ENCODE results near the gene SLC34A1.
A peak's percentile ranks its signal among the peaks of the same experiment; 100 is the strongest.

The SLC34A1 gene

GRCh38 chr5:177389241-177390169 is 5.3 kb downstream of the SLC34A1 start:
- DNase-seq: no peak

GRCh38 chr5:177390363-177391300 is 6.4 kb downstream of the SLC34A1 start:
- peak in 1 of 2 experiments; percentile 17 for DNase-seq

GRCh38 chr5:177392765-177393164 is 8.5 kb downstream of the SLC34A1 start:
- no peak for DNase-seq

- no peak for DNase-seq
These were observed 9.1 kb downstream of the SLC34A1 start for GRCh38 chr5:177393206-177393765.

- DNase-seq: no peak
These were observed 9.8 kb downstream of the SLC34A1 start for GRCh38 chr5:177393990-177394389.

- DNase-seq: no peak
These were observed 11.8 kb downstream of the SLC34A1 start for GRCh38 chr5:177396078-177396477.

GRCh38 chr5:177396807-177397206 is 12.6 kb downstream of the SLC34A1 start:
- no peak for DNase-seq

GRCh38 chr5:177397875-177398390 is 13.7 kb downstream of the SLC34A1 start:
- DNase-seq: no peak

GRCh38 chr5:177399997-177400868 is 16.0 kb downstream of the SLC34A1 start, which contains the start of gene PFN3:
Gene PFN3 (minus strand): TSS chr5:177400661. CDS start chr5:177400576, 85 bp downstream.
- no peak for DNase-seq

GRCh38 chr5:177402271-177403043 is 18.2 kb downstream of the SLC34A1 start:
- no peak for DNase-seq

GRCh38 chr5:177403102-177403791 is 19.0 kb downstream of the SLC34A1 start:
- DNase-seq: no peak

- peak in 1 of 2 experiments; percentile 6 for DNase-seq
These were observed 19.8 kb downstream of the SLC34A1 start for GRCh38 chr5:177403792-177404640.

GRCh38 chr5:177404641-177405179 is 20.5 kb downstream of the SLC34A1 start:
- DNase-seq: no peak

- DNase-seq: no peak
These were observed 21.1 kb downstream of the SLC34A1 start for GRCh38 chr5:177405312-177405711.

- DNase-seq: no peak
These were observed 21.6 kb downstream of the SLC34A1 start for GRCh38 chr5:177405805-177406204.

- no peak for DNase-seq
These were observed 25.0 kb downstream of the SLC34A1 start, which contains the start of gene F12 for GRCh38 chr5:177409043-177409801. Gene F12 (minus strand): TSS chr5:177409564. CDS start chr5:177409527, 37 bp downstream.

- no peak for DNase-seq
These were observed 26.3 kb downstream of the SLC34A1 start for GRCh38 chr5:177410575-177410974.

Measured in cerebellar nuclear complex (tissue), 1 donor.